ENCODE data around the gene LITAFD.
"Not testable (repeated sequence)": the region's sequence is repeated elsewhere in the genome, so short reads cannot be mapped to it uniquely, and the experiment has no call there.

Gene LITAFD

DNA sequence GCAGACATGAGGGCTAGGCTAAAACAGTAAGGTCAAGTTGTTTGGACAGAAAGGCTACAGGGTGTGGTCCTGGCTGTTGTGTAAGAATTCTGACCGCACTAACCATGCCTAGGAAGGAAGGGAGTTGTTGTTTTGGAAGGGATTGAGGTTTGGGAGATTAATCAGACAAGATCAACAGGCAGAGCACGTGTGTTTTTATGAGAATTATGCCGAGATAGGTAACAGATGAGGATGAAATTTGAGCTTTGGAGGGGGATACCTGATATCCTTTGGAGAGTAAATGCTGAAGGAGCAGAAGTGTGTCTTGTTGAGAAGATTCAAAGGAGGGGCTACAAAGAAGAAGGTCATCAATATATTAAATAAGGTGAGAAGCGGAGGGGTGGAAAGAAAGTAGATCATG, 40.1 kb upstream of the LITAFD start:
- H3K36me3 ChIP-seq (replicated peaks in 1 of 2; ENCODE audit: control insufficient read depth in 2 of 2, insufficient read depth in 2 of 2, low read length in 2 of 2) = peaks cover 0 to 17% of the 10 kb centered on the region in 2 donors
- H3K9me3 ChIP-seq (replicated peaks in 1 of 2; ENCODE audit: control insufficient read depth in 2 of 2, insufficient read depth in 1 of 2, low read depth in 1 of 2, low read length in 2 of 2); H2AFZ ChIP-seq (ENCODE audit: low read length); H3K18ac ChIP-seq (ENCODE audit: low read length); H3K4me1 ChIP-seq (ENCODE audit: control insufficient read depth in 2 of 2, insufficient read depth in 1 of 2, low read depth in 1 of 2, low read length in 2 of 2); H3K4ac ChIP-seq (ENCODE audit: low read length); H2AK5ac ChIP-seq (ENCODE audit: low read depth, low read length); H3K27me3 ChIP-seq (ENCODE audit: control insufficient read depth in 3 of 3, insufficient read depth in 3 of 3, low read depth in 1 of 3, low read length in 3 of 3); H3K79me1 ChIP-seq (ENCODE audit: low read depth, low read length); H2BK15ac ChIP-seq (ENCODE audit: low read length); H3K9ac ChIP-seq (ENCODE audit: low read depth, low read length, poor library complexity); H2BK120ac ChIP-seq (ENCODE audit: low read depth, low read length); H4K91ac ChIP-seq (ENCODE audit: low read depth, low read length, poor library complexity); H3K27ac ChIP-seq (replicated peaks; ENCODE audit: low read length); H3K4me2 ChIP-seq (ENCODE audit: insufficient read depth, low read length, poor library complexity, severe bottlenecking); H3K14ac ChIP-seq (ENCODE audit: low read length); H2BK12ac ChIP-seq (ENCODE audit: low read length); H3K23ac ChIP-seq (ENCODE audit: low read depth, low read length, poor library complexity); DNase-seq (ENCODE audit: low spot score); H3K4me3 ChIP-seq (ENCODE audit: low read length in 2 of 2); H4K8ac ChIP-seq (ENCODE audit: low read depth, low read length); H2BK5ac ChIP-seq (ENCODE audit: low read length): not testable (repeated sequence)
- no CpG with 5 or more reads among the region's 4 CpGs for WGBS, 2 donors (ENCODE audit: extremely low coverage in 2 of 2, insufficient read length in 2 of 2, insufficient replicate concordance in 1 of 2)

DNA sequence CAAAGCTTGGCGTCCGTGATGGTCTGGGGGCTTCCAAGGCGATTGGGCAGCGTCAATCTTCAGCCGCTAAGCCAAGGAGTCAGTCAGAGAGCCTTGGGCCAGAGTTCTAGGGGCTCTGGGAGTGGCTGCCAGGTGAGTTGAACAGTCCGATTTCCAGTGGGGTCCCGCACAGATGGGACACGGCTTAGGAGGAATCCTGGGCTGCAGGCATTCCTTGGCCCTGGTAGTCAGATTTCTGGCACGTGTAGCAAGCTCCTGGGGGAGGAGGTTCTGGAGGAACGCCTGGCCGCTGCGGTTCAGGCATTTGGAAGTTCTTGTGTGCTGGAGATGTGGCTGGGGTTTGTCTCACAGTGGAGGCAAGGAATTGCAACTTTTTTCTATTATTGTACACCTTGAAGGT, 38.9 kb upstream of the LITAFD start:
- H3K23ac ChIP-seq (ENCODE audit: low read depth, low read length, poor library complexity); H3K4me2 ChIP-seq (ENCODE audit: insufficient read depth, low read length, poor library complexity, severe bottlenecking); H2AFZ ChIP-seq (ENCODE audit: low read length); H3K14ac ChIP-seq (ENCODE audit: low read length); H4K91ac ChIP-seq (ENCODE audit: low read depth, low read length, poor library complexity); H3K18ac ChIP-seq (ENCODE audit: low read length); H3K9me3 ChIP-seq (replicated peaks in 1 of 2; ENCODE audit: control insufficient read depth in 2 of 2, insufficient read depth in 1 of 2, low read depth in 1 of 2, low read length in 2 of 2); DNase-seq (ENCODE audit: low spot score); H4K8ac ChIP-seq (ENCODE audit: low read depth, low read length); H2BK120ac ChIP-seq (ENCODE audit: low read depth, low read length); H3K9ac ChIP-seq (ENCODE audit: low read depth, low read length, poor library complexity); H3K4me1 ChIP-seq (ENCODE audit: control insufficient read depth in 2 of 2, insufficient read depth in 1 of 2, low read depth in 1 of 2, low read length in 2 of 2); H3K79me1 ChIP-seq (ENCODE audit: low read depth, low read length); H2BK12ac ChIP-seq (ENCODE audit: low read length); H3K4ac ChIP-seq (ENCODE audit: low read length); H2BK5ac ChIP-seq (ENCODE audit: low read length); H2BK15ac ChIP-seq (ENCODE audit: low read length); H3K4me3 ChIP-seq (ENCODE audit: low read length in 2 of 2); H2AK5ac ChIP-seq (ENCODE audit: low read depth, low read length); H3K27me3 ChIP-seq (ENCODE audit: control insufficient read depth in 3 of 3, insufficient read depth in 3 of 3, low read depth in 1 of 3, low read length in 3 of 3); H3K27ac ChIP-seq (replicated peaks; ENCODE audit: low read length): not testable (repeated sequence)
- WGBS, 2 donors (ENCODE audit: extremely low coverage in 2 of 2, insufficient read length in 2 of 2, insufficient replicate concordance in 1 of 2) = no CpG with 5 or more reads among the region's 12 CpGs
- H3K36me3 ChIP-seq (replicated peaks in 1 of 2; ENCODE audit: control insufficient read depth in 2 of 2, insufficient read depth in 2 of 2, low read length in 2 of 2) = peaks cover 8 to 30% of the 10 kb centered on the region in 2 donors

DNA sequence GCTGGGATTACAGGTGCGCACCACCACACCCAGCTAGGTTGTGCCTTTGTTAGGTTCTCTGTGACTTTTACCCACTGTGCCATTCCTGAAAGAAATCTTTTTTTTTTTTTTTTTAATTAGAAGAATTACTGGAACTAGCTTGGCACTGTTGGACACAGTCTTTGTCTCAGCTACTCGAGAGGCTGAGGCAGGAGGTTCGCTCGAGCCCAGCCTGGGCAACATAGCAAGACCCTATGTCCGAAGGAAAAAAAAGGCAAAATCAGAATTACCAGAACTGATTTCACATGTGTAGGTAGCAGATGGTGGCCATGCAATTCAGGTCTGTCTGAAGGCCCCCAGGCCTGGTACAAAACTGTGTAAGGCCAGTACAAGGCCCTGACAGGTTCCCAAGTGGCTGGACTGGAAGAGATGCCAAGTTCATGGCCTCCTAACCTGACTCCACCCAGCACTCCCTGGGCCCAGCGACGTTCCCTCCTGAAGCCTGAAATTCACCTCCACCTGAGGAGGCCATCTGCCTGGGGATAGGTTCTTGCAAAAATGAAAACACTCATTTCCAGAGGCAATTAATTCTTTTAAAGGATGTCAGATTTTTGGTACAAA, 36.4 kb upstream of the LITAFD start:
- Histone ChIP-seq H4K91ac (ENCODE audit: low read depth, low read length, poor library complexity) (no peak overlapping the region), H3K27me3 (ENCODE audit: control insufficient read depth in 3 of 3, insufficient read depth in 3 of 3, low read depth in 1 of 3, low read length in 3 of 3) (no peaks in the 10 kb centered on the region), H3K4me1 (ENCODE audit: control insufficient read depth in 2 of 2, insufficient read depth in 1 of 2, low read depth in 1 of 2, low read length in 2 of 2) (peaks cover 0 to 5% of the 10 kb centered on the region in 2 donors), H2BK5ac (ENCODE audit: low read length) (no peak overlapping the region), H2BK12ac (ENCODE audit: low read length) (no peak overlapping the region), H3K18ac (ENCODE audit: low read length) (no peak overlapping the region), H3K9ac (ENCODE audit: low read depth, low read length, poor library complexity) (no peak overlapping the region), H3K36me3 (replicated peaks in 1 of 2; ENCODE audit: control insufficient read depth in 2 of 2, insufficient read depth in 2 of 2, low read length in 2 of 2) (peaks cover 23 to 55% of the 10 kb centered on the region in 2 donors), H2BK15ac (ENCODE audit: low read length) (no peak overlapping the region), H3K79me1 (ENCODE audit: low read depth, low read length) (peaks cover 3% of the 10 kb centered on the region), H2AK5ac (ENCODE audit: low read depth, low read length) (no peak overlapping the region), H3K4ac (ENCODE audit: low read length) (no peak overlapping the region), H3K27ac (replicated peaks; ENCODE audit: low read length) (no peak overlapping the region), H3K14ac (ENCODE audit: low read length) (no peak overlapping the region), H3K23ac (ENCODE audit: low read depth, low read length, poor library complexity) (no peak overlapping the region), H3K4me3 (ENCODE audit: low read length in 2 of 2) (no peak overlapping the region), H4K8ac (ENCODE audit: low read depth, low read length) (no peak overlapping the region), H2AFZ (ENCODE audit: low read length) (no peak overlapping the region), H3K9me3 (replicated peaks in 1 of 2; ENCODE audit: control insufficient read depth in 2 of 2, insufficient read depth in 1 of 2, low read depth in 1 of 2, low read length in 2 of 2) (no peaks in the 10 kb centered on the region), H3K4me2 (ENCODE audit: insufficient read depth, low read length, poor library complexity, severe bottlenecking) (no peak overlapping the region), H2BK120ac (ENCODE audit: low read depth, low read length) (no peak overlapping the region)
- no CpG with 5 or more reads among the region's 7 CpGs for whole genome bisulfite sequencing, 2 donors (ENCODE audit: extremely low coverage in 2 of 2, insufficient read length in 2 of 2, insufficient replicate concordance in 1 of 2)
- no peak for DNase-seq (ENCODE audit: low spot score)

DNA sequence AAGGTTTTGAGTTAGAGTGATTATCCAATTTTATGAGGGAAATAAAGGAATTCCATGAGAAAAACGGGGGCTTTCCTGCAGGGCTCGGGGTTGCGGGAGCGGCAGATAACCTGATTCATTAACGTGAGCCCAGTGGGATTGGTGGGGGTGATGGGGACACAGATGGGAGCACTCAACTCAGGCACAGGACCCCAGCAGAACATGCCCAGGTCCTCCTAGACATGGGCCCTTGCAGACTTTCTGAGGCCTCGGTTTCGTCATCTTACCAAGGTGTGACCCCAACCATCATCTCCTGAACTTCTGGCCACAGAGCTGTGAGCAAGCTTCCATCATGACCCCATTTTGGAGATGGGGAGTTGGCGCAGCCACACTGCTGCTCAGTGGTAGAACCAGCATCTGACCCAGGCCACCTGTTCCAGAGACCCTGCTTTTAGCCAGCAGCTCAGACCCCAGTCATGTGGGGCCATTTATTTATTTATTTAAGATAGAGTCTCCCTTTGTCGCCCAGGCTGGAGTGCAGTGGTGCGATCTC, 35.7 kb upstream of the LITAFD start:
- H3K18ac ChIP-seq (ENCODE audit: low read length) = no peak overlapping the region
- H3K14ac ChIP-seq (ENCODE audit: low read length) = no peak overlapping the region
- H3K4ac ChIP-seq (ENCODE audit: low read length) = no peak overlapping the region
- no peaks in the 10 kb centered on the region for H3K27me3 ChIP-seq (ENCODE audit: control insufficient read depth in 3 of 3, insufficient read depth in 3 of 3, low read depth in 1 of 3, low read length in 3 of 3)
- H3K9ac ChIP-seq (ENCODE audit: low read depth, low read length, poor library complexity) = no peak overlapping the region
- H2BK15ac ChIP-seq (ENCODE audit: low read length) = no peak overlapping the region
- no peak overlapping the region for H3K4me2 ChIP-seq (ENCODE audit: insufficient read depth, low read length, poor library complexity, severe bottlenecking)
- H2AK5ac ChIP-seq (ENCODE audit: low read depth, low read length) = no peak overlapping the region
- H3K4me3 ChIP-seq (ENCODE audit: low read length in 2 of 2) = no peak overlapping the region
- H2AFZ ChIP-seq (ENCODE audit: low read length) = no peak overlapping the region
- no peak overlapping the region for H2BK5ac ChIP-seq (ENCODE audit: low read length)
- peaks cover 0 to 5% of the 10 kb centered on the region in 2 donors for H3K4me1 ChIP-seq (ENCODE audit: control insufficient read depth in 2 of 2, insufficient read depth in 1 of 2, low read depth in 1 of 2, low read length in 2 of 2)
- H3K23ac ChIP-seq (ENCODE audit: low read depth, low read length, poor library complexity) = no peak overlapping the region
- no peaks in the 10 kb centered on the region for H3K9me3 ChIP-seq (replicated peaks in 1 of 2; ENCODE audit: control insufficient read depth in 2 of 2, insufficient read depth in 1 of 2, low read depth in 1 of 2, low read length in 2 of 2)
- no peak overlapping the region for H2BK120ac ChIP-seq (ENCODE audit: low read depth, low read length)
- no peak overlapping the region for H4K8ac ChIP-seq (ENCODE audit: low read depth, low read length)
- no peak for DNase-seq (ENCODE audit: low spot score)
- no CpG with 5 or more reads among the region's 10 CpGs for WGBS, 2 donors (ENCODE audit: extremely low coverage in 2 of 2, insufficient read length in 2 of 2, insufficient replicate concordance in 1 of 2)
- no peak overlapping the region for H2BK12ac ChIP-seq (ENCODE audit: low read length)
- H3K79me1 ChIP-seq (ENCODE audit: low read depth, low read length) = peaks cover 3% of the 10 kb centered on the region
- H3K27ac ChIP-seq (replicated peaks; ENCODE audit: low read length) = no peak overlapping the region
- H4K91ac ChIP-seq (ENCODE audit: low read depth, low read length, poor library complexity) = no peak overlapping the region
- H3K36me3 ChIP-seq (replicated peaks in 1 of 2; ENCODE audit: control insufficient read depth in 2 of 2, insufficient read depth in 2 of 2, low read length in 2 of 2) = peaks cover 25 to 62% of the 10 kb centered on the region in 2 donors

Measured in neuronal stem cell (in vitro differentiated cells).